GM23338 (cell line): ENCODE data around the gene SEMA4A. TPM values are rescaled to one million over a fixed set of nuclear protein-coding genes. Genes with fewer than 3 reads are reported as not detected.
"Not testable (repeated sequence)": the region's sequence is repeated elsewhere in the genome, so short reads cannot be mapped to it uniquely, and the experiment has no call there.

Experiments used
- ATAC-seq: fragments of 200-7000 bp; cut with Tn5 transposase; 3 replicates; pipeline ENCODE4 v1.9.1; 2020
- DNase-seq: peaks from one replicate; pipeline ENCODE4 v3.0.0-alpha.2; 2015; ENCODE audit warnings: low spot score
- H2AFZ ChIP-seq: fragments of 200-600 bp; sonication (generic); 2 replicates; pipeline ENCODE4 v1.8.0; 2016; ENCODE audit warnings: antibody characterized with exemption, mild to moderate bottlenecking, moderate library complexity
- H3F3A ChIP-seq: fragments of 200-600 bp; sonication (generic); replicated peaks from 2 replicates; pipeline ENCODE4 v1.8.0; 2017; ENCODE audit warnings: antibody characterized with exemption, mixed run types, low read depth
- H3K27ac ChIP-seq: fragments of 200-600 bp; sonication (generic); 2 replicates; pipeline ENCODE4 v1.6.1; 2016; ENCODE audit warnings: low read depth
- H3K27me3 ChIP-seq: fragments of 200-600 bp; sonication (generic); 2 replicates; pipeline ENCODE4 v1.8.0; 2016; ENCODE audit warnings: mild to moderate bottlenecking, mixed run types, moderate library complexity; ENCODE audit not compliant: insufficient read depth
- H3K36me3 ChIP-seq: fragments of 200-600 bp; sonication (generic); 2 replicates; pipeline ENCODE4 v1.8.0; 2016; ENCODE audit warnings: mild to moderate bottlenecking; ENCODE audit not compliant: insufficient read depth
- H3K4me1 ChIP-seq: fragments of 200-600 bp; sonication (generic); 2 replicates; pipeline ENCODE4 v1.8.0; 2016; ENCODE audit warnings: mild to moderate bottlenecking, moderate library complexity; ENCODE audit not compliant: insufficient read depth
- H3K4me2 ChIP-seq: fragments of 200-600 bp; sonication (generic); 2 replicates; pipeline ENCODE4 v1.7.1; 2017; ENCODE audit warnings: mixed run types
- H3K4me3 ChIP-seq: fragments of 200-600 bp; sonication (generic); 2 replicates; pipeline ENCODE4 v1.6.1; 2016; ENCODE audit warnings: mixed run types
- H3K79me2 ChIP-seq: fragments of 200-600 bp; sonication (generic); replicated peaks from 2 replicates; pipeline ENCODE4 v1.8.0; 2017; ENCODE audit warnings: mild to moderate bottlenecking; ENCODE audit not compliant: insufficient read depth
- H3K9me2 ChIP-seq: fragments of 200-600 bp; sonication (generic); 2 replicates; pipeline ENCODE4 v1.8.0; 2017; ENCODE audit not compliant: insufficient read depth
- H4K20me1 ChIP-seq: fragments of 200-600 bp; sonication (generic); replicated peaks from 2 replicates; pipeline ENCODE4 v1.8.0; 2017; ENCODE audit warnings: mild to moderate bottlenecking; ENCODE audit not compliant: insufficient read depth
- H3K27ac Mint-ChIP-seq: 2 replicates; pipeline ENCODE4 v1.8.0; 2020; ENCODE audit warnings: inconsistent platforms, mild to moderate bottlenecking, moderate library complexity, mixed read lengths
- H3K27me3 Mint-ChIP-seq: 3 replicates; pipeline ENCODE4 v1.8.0; 2022; ENCODE audit warnings: low read depth, mild to moderate bottlenecking, moderate library complexity, mixed read lengths, inconsistent platforms; ENCODE audit not compliant: insufficient read depth, poor library complexity
- H3K36me3 Mint-ChIP-seq: 3 replicates; pipeline ENCODE4 v1.8.0; 2021; ENCODE audit warnings: low read depth, mild to moderate bottlenecking, inconsistent platforms, moderate library complexity, mixed read lengths
- H3K4me1 Mint-ChIP-seq: 3 replicates; pipeline ENCODE4 v1.8.0; 2020; ENCODE audit warnings: mild to moderate bottlenecking, inconsistent platforms, mixed read lengths
- H3K4me3 Mint-ChIP-seq: 3 replicates; pipeline ENCODE4 v1.8.0; 2021; ENCODE audit warnings: moderate library complexity, mild to moderate bottlenecking, inconsistent platforms, mixed read lengths
- H3K9me3 Mint-ChIP-seq: 3 replicates; pipeline ENCODE4 v1.8.0; 2020; ENCODE audit warnings: moderate library complexity, mild to moderate bottlenecking, inconsistent platforms, mixed read lengths
- CREB1 ChIP-seq: fragments of 250-450 bp; sonication (Bioruptor Pico); IDR thresholded peaks from 2 replicates; pipeline ENCODE4 v1.5.0; 2020; ENCODE audit warnings: low read depth, mild to moderate bottlenecking, moderate library complexity
- EZH2phosphoT487 ChIP-seq: fragments of 200-600 bp; sonication (generic); IDR thresholded peaks from one replicate; pipeline ENCODE4 v1.8.1; 2018; ENCODE audit warnings: antibody characterized with exemption; ENCODE audit not compliant: unreplicated experiment
- JUNB ChIP-seq: IDR thresholded peaks from one replicate; pipeline ENCODE4 v1.6.1; 2016; ENCODE audit warnings: antibody characterized with exemption; ENCODE audit not compliant: unreplicated experiment
- NANOG ChIP-seq: IDR thresholded peaks from 2 replicates; pipeline ENCODE4 v1.6.1; 2016; ENCODE audit warnings: antibody characterized with exemption, borderline replicate concordance
- POLR2AphosphoS5 ChIP-seq: IDR thresholded peaks from 2 replicates; pipeline ENCODE4 v1.6.1; 2016; ENCODE audit warnings: antibody characterized with exemption, low read depth
- STAT1 ChIP-seq: IDR thresholded peaks from one replicate; pipeline ENCODE4 v1.6.1; 2016; ENCODE audit warnings: antibody characterized with exemption; ENCODE audit not compliant: unreplicated experiment
- ZNF331 ChIP-seq: fragments of 250-450 bp; sonication (Bioruptor Pico); IDR thresholded peaks from 2 replicates; pipeline ENCODE4 v1.5.0; 2020; ENCODE audit warnings: low read depth, mild to moderate bottlenecking, moderate library complexity
- ZNF462 ChIP-seq: fragments of 250-450 bp; sonication (Bioruptor Pico); IDR thresholded peaks from 2 replicates; pipeline ENCODE4 v1.5.0; 2020; ENCODE audit warnings: mild to moderate bottlenecking, moderate library complexity
- polyA plus RNA-seq: library from polyadenylated mRNA; unstranded; fragments of >200 nt; fragmentation: Nextera tagmentation; extraction: Ambion mirVana; gene quantifications from 2 replicates; pipeline ENCODE4 v1.2.1, GENCODE V29; 2016
- total RNA-seq: library from RNA; depleted of rRNA; stranded (reverse); fragments of >200 nt; shearing (Covaris generic); gene quantifications from 2 replicates; pipeline ENCODE4 v1.2.3, GENCODE V29; 2014
- TF ChIP-seq, protein P1 (sequence below), 2 experiments: fragments of 200-600 bp in 1 of 2; sonication (generic) in 1 of 2; conservative IDR thresholded peaks; 2 replicates each; pipeline versions ENCODE4 v1.5.1 to v1.6.1; 2016 to 2017; ENCODE audit warnings: antibody characterized with exemption in 2 of 2, low read depth in 2 of 2, mild to moderate bottlenecking in 2 of 2, moderate library complexity in 1 of 2
- TF ChIP-seq, protein P2 (sequence below): IDR thresholded peaks from 2 replicates; pipeline ENCODE4 v1.6.1; 2016; ENCODE audit warnings: antibody characterized with exemption

Gene SEMA4A
- total and polyA plus RNA-seq, 2 experiments from 2014 or later, result 5.5 to 20.2 TPM

GRCh38 chr1:156125544-156125943, 27.8 kb upstream of the SEMA4A start:
- H3K27ac ChIP-seq, H3F3A ChIP-seq, H4K20me1 ChIP-seq, DNase-seq, H2AFZ ChIP-seq, H3K9me3 Mint-ChIP-seq, H3K36me3 ChIP-seq, H3K36me3 Mint-ChIP-seq, H3K27me3 ChIP-seq, ATAC-seq, H3K9me2 ChIP-seq, H3K4me3 Mint-ChIP-seq, H3K4me2 ChIP-seq, H3K79me2 ChIP-seq, H3K4me3 ChIP-seq: not testable (repeated sequence)
- peaks cover 59% of the 10 kb centered on the region for H3K4me1 ChIP-seq
- peak overlapping the region; percentile 94 for H3K27ac Mint-ChIP-seq
- H3K27me3 Mint-ChIP-seq, result peaks cover 38% of the 10 kb centered on the region
- H3K4me1 Mint-ChIP-seq, result peaks cover 68% of the 10 kb centered on the region

DNA sequence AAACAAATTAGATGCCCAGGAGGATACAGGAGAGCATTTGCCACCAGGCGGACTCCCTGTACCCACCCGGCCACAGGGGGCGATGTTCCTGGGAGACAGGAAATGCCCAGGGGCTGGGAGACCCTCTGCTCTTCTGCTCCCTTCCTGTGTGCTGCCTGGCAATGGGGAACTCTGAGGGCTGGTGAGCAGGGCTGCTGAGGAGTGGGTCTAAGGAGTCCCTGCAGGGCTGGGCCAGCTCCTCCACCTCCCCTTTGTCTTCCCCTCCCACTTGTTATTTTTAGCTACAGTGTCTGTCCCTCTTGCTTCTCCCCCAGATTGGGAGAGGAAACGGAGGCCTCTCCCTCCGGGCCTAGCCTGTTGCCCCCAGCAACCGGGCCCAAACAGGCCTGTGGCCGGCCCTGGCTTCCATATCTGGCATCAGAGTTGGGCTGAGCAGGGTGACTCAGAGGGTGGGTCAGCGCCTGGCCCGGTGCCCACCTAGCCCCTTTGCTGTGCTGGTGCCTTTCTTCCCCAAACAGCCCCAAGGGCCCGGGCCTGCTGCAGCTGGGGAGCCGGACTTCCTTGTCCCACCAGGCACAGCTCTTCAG, 27.2 kb upstream of the SEMA4A start:
- peaks cover 36% of the 10 kb centered on the region for H3K27me3 Mint-ChIP-seq
- H3K4me3 Mint-ChIP-seq, result peak overlapping the region; percentile 64
- peaks cover 3% of the 10 kb centered on the region; the same call in 1 of the 2 replicates for H3K36me3 ChIP-seq
- H3K27ac Mint-ChIP-seq, result peak overlapping the region; percentile 90
- H2AFZ ChIP-seq, result no peak overlapping the region
- H3K4me1 ChIP-seq, result peaks cover 59% of the 10 kb centered on the region
- TF ChIP-seq, protein P1, sequence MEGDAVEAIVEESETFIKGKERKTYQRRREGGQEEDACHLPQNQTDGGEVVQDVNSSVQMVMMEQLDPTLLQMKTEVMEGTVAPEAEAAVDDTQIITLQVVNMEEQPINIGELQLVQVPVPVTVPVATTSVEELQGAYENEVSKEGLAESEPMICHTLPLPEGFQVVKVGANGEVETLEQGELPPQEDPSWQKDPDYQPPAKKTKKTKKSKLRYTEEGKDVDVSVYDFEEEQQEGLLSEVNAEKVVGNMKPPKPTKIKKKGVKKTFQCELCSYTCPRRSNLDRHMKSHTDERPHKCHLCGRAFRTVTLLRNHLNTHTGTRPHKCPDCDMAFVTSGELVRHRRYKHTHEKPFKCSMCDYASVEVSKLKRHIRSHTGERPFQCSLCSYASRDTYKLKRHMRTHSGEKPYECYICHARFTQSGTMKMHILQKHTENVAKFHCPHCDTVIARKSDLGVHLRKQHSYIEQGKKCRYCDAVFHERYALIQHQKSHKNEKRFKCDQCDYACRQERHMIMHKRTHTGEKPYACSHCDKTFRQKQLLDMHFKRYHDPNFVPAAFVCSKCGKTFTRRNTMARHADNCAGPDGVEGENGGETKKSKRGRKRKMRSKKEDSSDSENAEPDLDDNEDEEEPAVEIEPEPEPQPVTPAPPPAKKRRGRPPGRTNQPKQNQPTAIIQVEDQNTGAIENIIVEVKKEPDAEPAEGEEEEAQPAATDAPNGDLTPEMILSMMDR (conservative IDR thresholded peaks at IDR 0.05; ENCODE audit: low read depth in 2 of 2), result peak; percentile 63 to 83
- TF ChIP-seq STAT1, result no peak
- no peak for TF ChIP-seq EZH2phosphoT487
- TF ChIP-seq, protein P2, sequence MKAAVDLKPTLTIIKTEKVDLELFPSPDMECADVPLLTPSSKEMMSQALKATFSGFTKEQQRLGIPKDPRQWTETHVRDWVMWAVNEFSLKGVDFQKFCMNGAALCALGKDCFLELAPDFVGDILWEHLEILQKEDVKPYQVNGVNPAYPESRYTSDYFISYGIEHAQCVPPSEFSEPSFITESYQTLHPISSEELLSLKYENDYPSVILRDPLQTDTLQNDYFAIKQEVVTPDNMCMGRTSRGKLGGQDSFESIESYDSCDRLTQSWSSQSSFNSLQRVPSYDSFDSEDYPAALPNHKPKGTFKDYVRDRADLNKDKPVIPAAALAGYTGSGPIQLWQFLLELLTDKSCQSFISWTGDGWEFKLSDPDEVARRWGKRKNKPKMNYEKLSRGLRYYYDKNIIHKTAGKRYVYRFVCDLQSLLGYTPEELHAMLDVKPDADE, result peak; percentile 92
- TF ChIP-seq ZNF462 (CRISPR knock-in tag), result no peak
- no peak for TF ChIP-seq JUNB
- TF ChIP-seq ZNF331 (CRISPR knock-in tag), result no peak
- no peak for TF ChIP-seq NANOG
- no peak for TF ChIP-seq CREB1 (CRISPR knock-in tag)
- peak; percentile 15; the same call in 1 of the 2 replicates for TF ChIP-seq POLR2AphosphoS5
- peaks cover 8% of the 10 kb centered on the region; the same call in 1 of the 2 replicates for H3F3A ChIP-seq
- no peaks in the 10 kb centered on the region for H3K27me3 ChIP-seq
- peaks cover 10% of the 10 kb centered on the region for H3K79me2 ChIP-seq
- H3K36me3 Mint-ChIP-seq, result no peaks in the 10 kb centered on the region; the same call in 2 of the 3 replicates
- no peaks in the 10 kb centered on the region for H3K9me2 ChIP-seq
- H3K4me3 ChIP-seq, result no peak overlapping the region
- H3K27ac ChIP-seq, result peak overlapping the region; percentile 82
- peak; percentile 91 for DNase-seq
- peak; percentile 19 for ATAC-seq
- peak overlapping the region; percentile 62; the same call in 1 of the 2 replicates for H3K4me2 ChIP-seq
- peaks cover 64% of the 10 kb centered on the region for H3K4me1 Mint-ChIP-seq
- no peaks in the 10 kb centered on the region for H4K20me1 ChIP-seq
- H3K9me3 Mint-ChIP-seq, result no peaks in the 10 kb centered on the region; the same call in 2 of the 3 replicates
